K562 (cell line): ENCODE data around the gene NAIF1. TPM values are rescaled to one million over a fixed set of nuclear protein-coding genes. Genes with fewer than 3 reads are reported as not detected.

Experiments
- AFF4 ChIP-seq: sonication (generic); formaldehyde crosslinking; IDR thresholded peaks from 2 replicates; pipeline ENCODE4 v1.8.0; 2023; ENCODE audit warnings: mild to moderate bottlenecking, missing genetic modification reagents
- BCOR ChIP-seq: fragments of 450-650 bp; IDR thresholded peaks from 2 replicates; pipeline ENCODE4 v1.6.1; 2016
- HDAC2 ChIP-seq: fragments of 450-650 bp; IDR thresholded peaks from 2 replicates; pipeline ENCODE4 v1.6.1; 2016; ENCODE audit warnings: mild to moderate bottlenecking
- KDM1A ChIP-seq, 2 experiments: fragments of 450-650 bp; IDR thresholded peaks; 2 replicates each; pipeline ENCODE4 v1.6.1; 2016; ENCODE audit warnings: mild to moderate bottlenecking in 2 of 2
- polyA plus RNA-seq, 8 experiments: library from polyadenylated mRNA; depleted of rRNA in 4 of 8; stranded (reverse) in 5 of 8; unstranded in 3 of 8; fragments of >200 nt; fragmentation: Nextera tagmentation in 2 of 8; fragmentation: Illumina TruSeq in 1 of 8; extraction: Ambion mirVana in 2 of 8; extraction: Trizol in 1 of 8; gene quantifications; 2 replicates each; pipeline versions ENCODE4 v1.2.1 to v1.2.3, GENCODE V29; 2011 to 2014; ENCODE audit warnings: inconsistent platforms in 1 of 8, missing spikeins in 1 of 8
- total RNA-seq, 7 experiments: library from RNA; depleted of rRNA in 6 of 7; stranded (reverse); fragments of >200 nt in 6 of 7; fragmentation: Illumina TruSeq in 2 of 7; extraction: Trizol in 2 of 7; gene quantifications; 2 replicates each; pipeline versions ENCODE4 v1.2.1 to v1.2.3, GENCODE V29; 2011 to 2021; ENCODE audit warnings: low replicate concordance in 1 of 7
- TF ChIP-seq, protein P1 (sequence below), 2 experiments: fragments of 450-650 bp in 1 of 2; sonication (generic) in 1 of 2; formaldehyde crosslinking in 1 of 2; IDR thresholded peaks; 2 replicates each; pipeline versions ENCODE4 v1.7.1 to v1.9.0; 2016 to 2022; ENCODE audit warnings: inconsistent platforms in 1 of 2, mild to moderate bottlenecking in 1 of 2, missing genetic modification reagents in 1 of 2
- TF ChIP-seq, protein P2 (sequence below): sonication (generic); formaldehyde crosslinking; IDR thresholded peaks from 2 replicates; pipeline ENCODE4 v1.8.0; 2022; ENCODE audit warnings: mild to moderate bottlenecking, missing genetic modification reagents

Gene NAIF1
- total and polyA plus RNA-seq, 9 of the 15 experiments (the other 6 are each of a cell fraction or from before 2014, with no cell fraction given), result 4.8 to 26.6 (median 17.2) TPM

GRCh38 chr9:128026255-128026772 is 40.8 kb downstream of the NAIF1 start (continued):
- TF ChIP-seq, protein P1, sequence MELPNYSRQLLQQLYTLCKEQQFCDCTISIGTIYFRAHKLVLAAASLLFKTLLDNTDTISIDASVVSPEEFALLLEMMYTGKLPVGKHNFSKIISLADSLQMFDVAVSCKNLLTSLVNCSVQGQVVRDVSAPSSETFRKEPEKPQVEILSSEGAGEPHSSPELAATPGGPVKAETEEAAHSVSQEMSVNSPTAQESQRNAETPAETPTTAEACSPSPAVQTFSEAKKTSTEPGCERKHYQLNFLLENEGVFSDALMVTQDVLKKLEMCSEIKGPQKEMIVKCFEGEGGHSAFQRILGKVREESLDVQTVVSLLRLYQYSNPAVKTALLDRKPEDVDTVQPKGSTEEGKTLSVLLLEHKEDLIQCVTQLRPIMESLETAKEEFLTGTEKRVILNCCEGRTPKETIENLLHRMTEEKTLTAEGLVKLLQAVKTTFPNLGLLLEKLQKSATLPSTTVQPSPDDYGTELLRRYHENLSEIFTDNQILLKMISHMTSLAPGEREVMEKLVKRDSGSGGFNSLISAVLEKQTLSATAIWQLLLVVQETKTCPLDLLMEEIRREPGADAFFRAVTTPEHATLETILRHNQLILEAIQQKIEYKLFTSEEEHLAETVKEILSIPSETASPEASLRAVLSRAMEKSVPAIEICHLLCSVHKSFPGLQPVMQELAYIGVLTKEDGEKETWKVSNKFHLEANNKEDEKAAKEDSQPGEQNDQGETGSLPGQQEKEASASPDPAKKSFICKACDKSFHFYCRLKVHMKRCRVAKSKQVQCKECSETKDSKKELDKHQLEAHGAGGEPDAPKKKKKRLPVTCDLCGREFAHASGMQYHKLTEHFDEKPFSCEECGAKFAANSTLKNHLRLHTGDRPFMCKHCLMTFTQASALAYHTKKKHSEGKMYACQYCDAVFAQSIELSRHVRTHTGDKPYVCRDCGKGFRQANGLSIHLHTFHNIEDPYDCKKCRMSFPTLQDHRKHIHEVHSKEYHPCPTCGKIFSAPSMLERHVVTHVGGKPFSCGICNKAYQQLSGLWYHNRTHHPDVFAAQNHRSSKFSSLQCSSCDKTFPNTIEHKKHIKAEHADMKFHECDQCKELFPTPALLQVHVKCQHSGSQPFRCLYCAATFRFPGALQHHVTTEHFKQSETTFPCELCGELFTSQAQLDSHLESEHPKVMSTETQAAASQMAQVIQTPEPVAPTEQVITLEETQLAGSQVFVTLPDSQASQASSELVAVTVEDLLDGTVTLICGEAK (IDR thresholded peaks at IDR 0.05), result no peak
- TF ChIP-seq, protein P1 (CRISPR knock-in tag; IDR thresholded peaks at IDR 0.05), result no peak
- TF ChIP-seq HDAC2, result peak; percentile 41; the same call in 1 of the 2 replicates
- TF ChIP-seq, protein P2, sequence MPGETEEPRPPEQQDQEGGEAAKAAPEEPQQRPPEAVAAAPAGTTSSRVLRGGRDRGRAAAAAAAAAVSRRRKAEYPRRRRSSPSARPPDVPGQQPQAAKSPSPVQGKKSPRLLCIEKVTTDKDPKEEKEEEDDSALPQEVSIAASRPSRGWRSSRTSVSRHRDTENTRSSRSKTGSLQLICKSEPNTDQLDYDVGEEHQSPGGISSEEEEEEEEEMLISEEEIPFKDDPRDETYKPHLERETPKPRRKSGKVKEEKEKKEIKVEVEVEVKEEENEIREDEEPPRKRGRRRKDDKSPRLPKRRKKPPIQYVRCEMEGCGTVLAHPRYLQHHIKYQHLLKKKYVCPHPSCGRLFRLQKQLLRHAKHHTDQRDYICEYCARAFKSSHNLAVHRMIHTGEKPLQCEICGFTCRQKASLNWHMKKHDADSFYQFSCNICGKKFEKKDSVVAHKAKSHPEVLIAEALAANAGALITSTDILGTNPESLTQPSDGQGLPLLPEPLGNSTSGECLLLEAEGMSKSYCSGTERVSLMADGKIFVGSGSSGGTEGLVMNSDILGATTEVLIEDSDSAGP (CRISPR knock-in tag), result no peak
- TF ChIP-seq KDM1A (IDR thresholded peaks at IDR 0.05), result peak; percentile 58 to 78; a peak in 3 of 4 replicates
- TF ChIP-seq BCOR, result peak; percentile 87
- no peak for TF ChIP-seq AFF4 (CRISPR knock-in tag)
